ENCODE results near the gene PRKD2.

Gene PRKD2

DNA sequence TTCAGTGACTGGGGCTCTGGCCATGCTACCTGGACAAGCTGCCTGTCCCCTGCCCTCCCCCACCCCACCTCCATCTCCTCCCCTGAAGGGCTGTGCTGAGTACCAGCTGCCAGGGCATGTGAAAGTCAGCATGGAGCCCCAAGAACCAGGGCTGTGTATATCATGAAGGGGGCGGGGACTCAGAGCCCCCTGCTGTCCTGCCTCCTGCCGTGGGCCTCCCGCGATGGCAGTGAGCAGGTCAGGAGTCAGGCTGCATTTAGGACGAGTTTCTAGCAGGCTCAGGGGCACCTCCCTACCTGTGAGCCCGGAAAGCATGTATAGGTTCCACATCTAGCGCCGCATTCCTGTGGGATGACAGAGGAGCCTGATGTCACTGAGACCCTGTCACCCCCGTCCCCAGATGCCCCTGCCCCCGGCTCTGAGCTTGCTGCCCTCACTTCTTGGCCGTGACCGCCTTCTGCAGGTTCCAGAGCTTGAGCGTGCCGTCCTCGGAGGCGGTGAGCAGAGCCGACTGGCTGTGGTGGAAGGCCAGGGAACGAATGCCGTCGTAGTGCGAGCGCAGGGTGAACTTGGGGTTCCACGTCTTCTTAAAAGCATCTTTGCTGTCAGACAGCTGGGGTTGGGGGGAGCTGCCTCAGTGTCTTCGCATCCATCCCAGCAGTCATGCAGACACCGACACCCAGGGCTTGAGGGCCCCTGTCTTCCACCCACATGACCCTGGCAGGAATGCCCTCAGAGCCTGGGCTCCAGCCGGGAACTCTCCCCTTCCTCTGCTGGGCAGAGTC, 8.3 kb upstream of the PRKD2 start:
- H3K4me3 ChIP-seq (ENCODE audit: low read length), result no peak overlapping the region
- TF ChIP-seq, protein P1, sequence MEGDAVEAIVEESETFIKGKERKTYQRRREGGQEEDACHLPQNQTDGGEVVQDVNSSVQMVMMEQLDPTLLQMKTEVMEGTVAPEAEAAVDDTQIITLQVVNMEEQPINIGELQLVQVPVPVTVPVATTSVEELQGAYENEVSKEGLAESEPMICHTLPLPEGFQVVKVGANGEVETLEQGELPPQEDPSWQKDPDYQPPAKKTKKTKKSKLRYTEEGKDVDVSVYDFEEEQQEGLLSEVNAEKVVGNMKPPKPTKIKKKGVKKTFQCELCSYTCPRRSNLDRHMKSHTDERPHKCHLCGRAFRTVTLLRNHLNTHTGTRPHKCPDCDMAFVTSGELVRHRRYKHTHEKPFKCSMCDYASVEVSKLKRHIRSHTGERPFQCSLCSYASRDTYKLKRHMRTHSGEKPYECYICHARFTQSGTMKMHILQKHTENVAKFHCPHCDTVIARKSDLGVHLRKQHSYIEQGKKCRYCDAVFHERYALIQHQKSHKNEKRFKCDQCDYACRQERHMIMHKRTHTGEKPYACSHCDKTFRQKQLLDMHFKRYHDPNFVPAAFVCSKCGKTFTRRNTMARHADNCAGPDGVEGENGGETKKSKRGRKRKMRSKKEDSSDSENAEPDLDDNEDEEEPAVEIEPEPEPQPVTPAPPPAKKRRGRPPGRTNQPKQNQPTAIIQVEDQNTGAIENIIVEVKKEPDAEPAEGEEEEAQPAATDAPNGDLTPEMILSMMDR (IDR thresholded peaks at IDR 0.05; ENCODE audit: insufficient read depth, low read depth, low read length, missing control alignments), result no peak
- no peak for DNase-seq (ENCODE audit: low read depth)

DNA sequence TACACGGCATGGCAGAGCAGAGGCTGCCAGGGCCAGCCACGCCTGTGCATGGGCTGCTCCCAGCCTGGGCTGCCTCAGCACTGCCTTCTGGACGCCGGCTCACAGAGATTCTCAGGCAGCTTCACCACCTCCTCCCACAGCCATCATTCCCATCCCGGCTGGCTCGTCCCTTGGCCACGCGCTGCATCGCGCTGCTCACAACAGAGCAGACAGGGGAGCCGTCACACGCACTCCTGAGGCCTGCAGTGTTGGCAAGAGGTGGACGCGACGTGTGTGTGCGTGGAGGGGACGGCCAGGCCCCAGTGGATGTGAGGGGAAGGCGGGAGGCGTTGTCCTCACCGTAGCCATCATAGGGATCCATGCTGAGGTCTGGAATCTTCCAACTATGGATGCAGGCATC, 7.6 kb upstream of the PRKD2 start:
- H3K4me3 ChIP-seq (ENCODE audit: low read length), result no peak overlapping the region
- DNase-seq (ENCODE audit: low read depth), result no peak
- TF ChIP-seq, protein P1 (IDR thresholded peaks at IDR 0.05; ENCODE audit: insufficient read depth, low read depth, low read length, missing control alignments), result no peak

DNA sequence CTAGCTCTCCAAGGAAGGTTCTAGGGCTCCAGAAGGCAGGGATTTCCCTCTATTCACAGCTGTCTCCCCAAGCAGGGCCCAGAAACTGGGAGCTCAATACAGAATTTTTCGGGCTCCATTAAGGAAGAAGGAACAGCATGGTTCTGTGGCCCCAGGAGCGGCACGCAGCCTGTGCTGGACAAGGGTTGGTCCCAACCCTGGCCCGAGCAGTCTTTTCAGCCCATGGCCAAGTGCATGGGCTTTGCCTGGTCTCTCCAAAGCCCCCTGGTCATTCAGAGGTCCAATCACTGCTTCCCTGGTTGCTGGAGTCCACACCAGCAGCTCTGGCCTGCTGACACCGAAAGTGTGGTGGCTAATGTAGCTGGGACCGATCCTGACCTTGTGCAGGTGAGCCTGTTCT, 6.6 kb upstream of the PRKD2 start:
- TF ChIP-seq, protein P1 (IDR thresholded peaks at IDR 0.05; ENCODE audit: insufficient read depth, low read depth, low read length, missing control alignments), result no peak
- H3K4me3 ChIP-seq (ENCODE audit: low read length), result no peak overlapping the region
- no peak for DNase-seq (ENCODE audit: low read depth)

DNA sequence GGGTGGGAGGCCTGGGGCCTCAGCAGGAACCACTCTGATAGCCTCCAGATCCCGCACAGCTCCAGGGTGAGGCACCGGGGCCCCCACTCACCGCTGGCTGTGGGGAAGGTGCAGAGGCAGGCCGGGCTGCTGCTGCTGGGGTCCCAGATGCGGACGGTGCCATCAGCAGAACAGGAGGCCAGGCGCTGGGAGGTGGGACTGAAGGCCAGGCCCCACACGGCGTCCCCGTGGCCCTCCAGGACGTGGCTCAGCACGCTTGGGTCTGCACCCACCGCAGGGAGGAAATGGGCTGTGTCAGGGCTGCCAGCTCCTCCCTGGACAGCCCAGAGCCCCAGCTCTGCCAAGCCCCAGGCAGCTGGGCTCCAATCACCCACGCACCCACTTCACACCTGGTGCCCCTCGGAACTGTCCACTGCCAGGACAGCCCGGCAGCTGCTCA, 6.1 kb upstream of the PRKD2 start:
- H3K4me3 ChIP-seq (ENCODE audit: low read length), result no peak overlapping the region
- DNase-seq (ENCODE audit: low read depth), result no peak
- TF ChIP-seq, protein P1 (IDR thresholded peaks at IDR 0.05; ENCODE audit: insufficient read depth, low read depth, low read length, missing control alignments), result no peak

DNA sequence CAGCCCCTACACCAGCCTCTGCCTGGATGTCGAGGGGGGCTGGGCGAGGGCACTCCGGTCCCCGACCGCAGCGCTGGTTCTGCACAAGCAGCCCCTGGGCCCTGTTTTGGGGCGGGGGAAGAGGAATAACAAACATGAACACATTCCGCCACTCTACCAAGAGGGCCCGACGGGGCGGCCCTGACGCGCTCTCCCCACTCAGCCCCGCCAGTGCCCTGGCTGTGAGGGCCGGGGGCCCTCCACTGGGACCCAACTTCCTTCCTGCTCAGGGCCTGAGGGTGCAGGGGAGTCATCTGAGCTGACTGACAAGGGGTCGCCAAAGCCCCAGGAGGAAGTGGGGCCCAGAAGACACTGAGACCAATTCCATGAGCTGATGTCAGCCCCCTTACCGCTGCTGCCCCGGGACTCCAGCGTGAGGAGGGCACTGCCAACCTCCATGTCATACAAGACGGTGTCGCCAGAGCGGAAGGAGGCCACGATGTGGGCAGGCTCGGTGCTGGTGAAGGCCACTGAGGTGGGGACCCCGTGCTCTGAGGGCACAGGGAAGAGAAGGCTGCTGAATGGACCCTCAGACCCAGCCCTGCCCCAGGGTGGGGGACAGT, 5.6 kb upstream of the PRKD2 start:
- TF ChIP-seq, protein P1 (IDR thresholded peaks at IDR 0.05; ENCODE audit: insufficient read depth, low read depth, low read length, missing control alignments), result no peak
- no peak for DNase-seq (ENCODE audit: low read depth)
- H3K4me3 ChIP-seq (ENCODE audit: low read length), result no peak overlapping the region

DNA sequence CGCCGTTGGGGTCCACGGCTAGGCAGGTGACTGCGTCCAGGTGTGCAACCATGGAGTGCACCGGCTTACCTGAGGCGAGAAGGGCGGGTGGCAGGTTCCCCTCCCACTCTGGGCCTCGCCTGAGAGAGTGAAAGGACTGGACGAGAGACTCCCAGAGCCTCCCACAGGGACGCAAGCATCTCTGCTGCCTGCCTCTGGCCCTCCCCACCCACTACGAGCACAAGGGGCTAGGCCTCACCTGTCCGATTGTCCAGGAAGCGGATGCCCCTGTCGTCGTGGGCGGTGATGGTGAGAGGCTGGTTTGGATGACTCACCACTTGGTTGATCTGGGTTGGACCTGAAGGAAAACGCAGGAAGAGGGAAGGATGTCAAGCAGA, 5.1 kb upstream of the PRKD2 start:
- no peak overlapping the region for H3K4me3 ChIP-seq (ENCODE audit: low read length)
- TF ChIP-seq, protein P1 (IDR thresholded peaks at IDR 0.05; ENCODE audit: insufficient read depth, low read depth, low read length, missing control alignments), result no peak
- DNase-seq (ENCODE audit: low read depth), result peak; percentile 41

Data from epithelial cell of esophagus (primary cell).